GM19193 (cell line): ENCODE measurements around the gene CPB2.
A peak's percentile ranks its signal among the peaks of the same experiment; 100 is the strongest.

ENCODE experiments used
- POLR2A ChIP-seq: IDR thresholded peaks from 4 replicates; pipeline ENCODE4 v1.6.1; 2011; ENCODE audit not compliant: insufficient read depth, insufficient read length; ENCODE audit errors: extremely low read depth

Gene CPB2

DNA sequence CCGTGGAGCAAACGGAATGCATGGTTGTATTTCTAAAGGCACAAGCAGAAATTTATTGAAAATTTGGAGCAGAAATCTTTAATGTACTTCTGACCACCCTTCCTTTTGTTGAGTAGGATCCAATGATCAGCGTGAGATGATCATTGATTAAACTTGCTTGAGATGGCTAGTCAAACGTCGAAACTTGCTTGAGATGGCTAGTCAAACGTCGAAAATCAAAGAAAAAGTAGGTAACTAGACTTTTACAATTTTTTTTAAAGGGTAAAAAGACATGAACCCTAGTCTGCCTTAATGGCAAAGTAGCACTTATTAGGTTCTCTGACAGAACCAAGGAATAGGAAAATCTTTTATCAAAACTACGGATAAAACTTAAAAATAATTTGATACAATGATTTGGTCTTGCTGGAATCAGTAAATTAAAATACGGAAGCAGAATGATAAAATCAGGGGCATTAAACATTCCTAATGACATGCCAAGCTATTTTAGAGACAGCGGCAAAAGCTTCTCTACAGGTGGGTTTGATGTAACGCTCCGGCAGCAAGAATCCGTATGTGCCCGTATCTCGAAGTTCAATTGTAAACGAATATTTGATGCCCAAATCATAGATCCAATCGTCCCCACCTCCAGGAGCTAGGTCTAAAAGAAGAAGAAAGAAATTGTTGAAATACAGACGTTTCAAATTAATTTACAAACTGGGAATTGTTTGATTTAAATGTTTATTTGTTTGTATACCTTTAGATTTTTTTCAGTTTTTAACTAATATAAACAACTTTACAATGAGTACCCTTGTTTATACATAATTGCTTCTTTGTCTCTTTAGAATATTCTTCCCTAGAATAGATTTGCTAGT is 51.4 kb downstream of the CPB2 start:
- TF ChIP-seq POLR2A = no peak

DNA sequence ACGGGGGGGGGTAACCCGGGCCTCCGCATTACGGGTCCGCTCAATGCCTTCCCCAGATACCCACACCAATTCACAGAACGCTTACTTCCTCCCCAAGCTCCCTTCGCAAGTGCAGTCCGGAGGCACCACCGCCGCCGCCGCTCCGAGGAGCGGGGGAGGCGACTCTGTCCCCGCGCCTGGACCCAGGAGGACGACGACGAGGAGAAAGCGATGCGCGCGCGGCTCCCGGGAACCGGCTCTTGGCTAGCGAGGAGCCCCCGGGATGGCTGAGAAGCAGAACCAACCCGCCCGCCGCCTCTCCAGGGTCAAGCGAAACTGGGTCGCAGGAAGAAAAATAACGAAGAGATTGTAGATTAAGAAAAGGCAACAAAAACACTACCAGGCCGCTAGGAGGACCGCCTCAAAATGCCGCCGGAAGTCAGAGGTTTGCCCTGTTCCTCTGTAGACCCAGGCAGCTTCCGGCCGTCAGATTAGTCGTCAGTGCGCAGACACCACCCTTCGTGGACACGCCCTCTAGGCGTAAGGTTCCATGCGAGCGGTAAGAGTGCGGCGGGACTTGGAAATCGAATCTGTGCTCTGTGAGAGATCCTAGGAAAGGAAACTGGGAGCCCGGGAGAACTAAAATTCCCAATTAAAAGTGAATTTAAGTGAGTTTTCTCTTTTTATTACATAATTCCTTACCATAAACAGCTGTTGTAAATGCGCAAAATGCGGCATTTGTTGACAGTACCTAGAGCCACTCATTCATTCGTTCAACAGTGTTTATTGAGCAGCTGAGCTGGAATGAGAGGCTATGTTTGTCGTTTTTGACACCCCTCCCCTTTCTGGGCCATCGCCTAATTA is 52.3 kb downstream of the CPB2 start, which contains the start of gene ZC3H13:
ZC3H13 (minus strand) TSS at position 428 of the 843 bp plus-strand sequence. CDS start 7,239 bp downstream, outside the sequence.
- TF ChIP-seq POLR2A = peak; percentile 82

DNA sequence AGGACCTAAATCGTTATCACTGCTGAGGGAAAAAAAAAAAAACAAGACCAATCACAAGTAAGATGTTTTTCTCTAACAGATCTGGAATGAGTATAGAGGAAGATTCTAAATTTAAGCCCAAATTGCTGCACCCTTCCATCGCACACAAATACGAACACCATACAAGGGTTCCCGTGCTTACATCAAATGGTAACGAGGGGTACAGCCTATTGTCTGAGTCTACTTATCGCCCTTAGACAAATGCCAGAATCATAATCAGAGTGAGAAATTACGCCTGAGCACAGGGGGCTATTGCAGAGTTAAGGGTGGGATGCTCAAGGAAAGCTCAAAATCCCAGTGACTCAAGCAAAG is 52.9 kb downstream of the CPB2 start:
- no peak for TF ChIP-seq POLR2A

DNA sequence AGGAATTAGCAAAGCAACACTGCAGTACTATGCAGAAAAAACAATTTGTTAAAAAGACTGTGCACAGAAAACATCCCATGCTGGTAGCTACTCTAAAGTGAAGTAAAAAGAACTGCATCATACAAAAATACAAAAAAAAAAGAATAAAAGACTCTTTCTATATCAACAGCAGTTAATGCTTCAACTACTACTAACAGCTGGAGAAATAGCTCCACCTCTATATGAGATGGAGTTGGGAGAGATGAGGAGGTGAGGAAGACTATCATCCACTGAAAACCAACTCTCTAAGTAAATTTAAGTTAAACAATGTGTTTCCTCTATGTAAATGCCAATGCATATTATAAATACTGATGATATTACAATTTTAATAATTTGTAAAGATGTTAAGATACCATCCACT is 54.1 kb downstream of the CPB2 start:
- TF ChIP-seq POLR2A = no peak

DNA sequence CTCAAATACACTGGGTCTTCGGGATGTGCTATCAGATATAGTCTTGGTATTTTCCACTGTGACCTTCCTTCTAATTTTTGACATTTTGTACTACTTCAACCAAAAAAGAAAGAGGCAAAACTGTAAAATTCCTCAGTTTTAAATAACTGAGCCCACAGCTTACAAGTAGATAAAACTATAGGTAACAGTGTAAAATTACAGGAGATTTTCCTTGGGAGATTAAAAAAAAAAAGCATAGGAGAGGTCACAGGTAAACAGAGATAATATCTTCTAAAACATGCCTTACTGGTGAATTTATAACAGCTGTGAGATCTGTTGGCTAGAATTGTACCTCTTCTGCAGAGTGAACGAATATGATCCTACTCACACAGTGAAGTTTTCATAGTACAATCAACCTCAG is 59.4 kb downstream of the CPB2 start:
- no peak for TF ChIP-seq POLR2A

DNA sequence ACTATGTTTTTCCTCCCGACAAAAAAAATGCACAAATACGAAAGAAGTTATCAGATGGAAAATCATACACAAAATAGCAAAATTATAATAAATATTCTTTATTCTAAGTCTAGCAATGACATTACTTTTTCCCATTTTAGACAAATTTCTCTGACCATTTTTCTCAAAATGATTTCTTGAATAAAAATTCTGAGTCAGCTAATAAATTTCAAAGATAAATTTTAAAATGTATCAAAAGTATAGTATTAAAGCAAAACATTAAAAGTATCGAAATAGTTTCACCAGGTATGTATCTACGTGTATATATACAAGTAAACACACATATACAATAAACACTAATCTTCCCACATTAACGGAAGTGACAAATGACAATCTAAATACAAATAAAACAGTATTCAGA is 61.2 kb downstream of the CPB2 start:
- TF ChIP-seq POLR2A = no peak

DNA sequence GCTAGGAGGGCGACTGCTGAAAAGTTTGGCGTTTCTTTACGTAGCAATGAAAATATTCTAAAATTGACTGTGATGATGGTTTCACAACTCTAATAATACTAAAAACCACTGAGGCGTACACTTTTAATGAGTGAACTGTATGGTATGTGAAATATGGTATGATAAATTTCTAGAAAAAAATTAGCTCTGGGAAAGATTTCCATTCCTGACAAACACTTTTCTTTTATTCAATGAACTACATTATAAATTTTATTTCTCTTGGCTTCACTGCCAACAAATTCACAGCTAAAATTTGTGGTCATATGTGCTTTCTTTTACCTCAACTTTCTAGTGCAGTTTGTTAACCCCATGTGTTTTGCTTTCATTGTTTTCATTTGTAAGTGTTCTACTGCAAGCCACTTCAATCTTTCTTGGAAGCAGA is 63.4 kb downstream of the CPB2 start:
- TF ChIP-seq POLR2A = no peak

DNA sequence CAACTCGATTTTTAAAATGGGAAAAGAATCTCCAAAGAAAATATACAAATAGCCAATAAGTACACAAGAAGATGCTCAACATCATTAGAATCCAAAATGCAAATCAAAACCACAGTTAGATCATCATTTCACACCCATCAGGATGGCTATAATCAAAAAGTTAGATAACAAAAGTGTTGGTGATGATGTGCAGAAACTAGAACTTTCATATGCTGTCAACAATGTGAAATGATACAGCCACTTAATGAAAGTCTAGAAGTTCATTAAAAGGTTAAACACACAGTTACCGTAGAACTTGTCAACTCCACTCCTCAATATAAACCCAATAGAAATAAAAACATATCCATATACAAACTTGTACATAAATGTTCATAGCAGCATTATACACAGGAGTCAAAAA is 64.1 kb downstream of the CPB2 start:
- no peak for TF ChIP-seq POLR2A

DNA sequence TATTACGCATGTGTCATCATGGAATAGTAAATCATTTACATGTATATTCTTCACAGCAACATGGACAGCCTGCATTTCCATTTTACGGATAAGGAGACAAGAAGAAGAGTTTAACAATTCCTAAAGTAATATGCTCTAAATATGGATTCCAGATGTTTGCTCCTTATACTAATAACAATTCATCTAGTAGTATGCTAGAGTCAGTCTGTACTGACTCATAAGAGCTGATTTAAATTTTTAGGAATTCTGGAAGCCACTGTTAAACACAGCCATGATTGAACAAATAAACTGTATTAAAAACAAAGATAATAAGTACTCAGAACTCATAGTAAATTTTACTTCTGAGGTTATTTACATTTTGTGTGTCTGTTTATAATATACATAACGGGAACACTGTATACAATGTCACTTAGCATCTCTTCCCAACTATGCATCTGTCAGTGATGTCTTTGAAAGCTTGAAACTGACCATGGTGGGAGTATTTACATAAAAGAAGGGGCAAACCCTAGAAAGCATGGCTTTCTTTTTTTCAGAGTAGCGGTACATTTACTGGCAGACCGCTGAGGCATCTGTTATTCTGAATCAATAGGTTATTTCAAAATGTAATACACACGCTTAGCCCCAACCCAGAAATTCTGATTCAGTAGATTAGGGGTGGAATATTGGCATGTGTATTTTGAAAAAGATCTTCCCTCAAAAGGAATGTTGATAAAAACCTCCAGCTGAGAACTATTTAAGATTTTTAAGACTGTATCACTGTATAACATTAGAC is 65.2 kb downstream of the CPB2 start:
- TF ChIP-seq POLR2A = no peak

DNA sequence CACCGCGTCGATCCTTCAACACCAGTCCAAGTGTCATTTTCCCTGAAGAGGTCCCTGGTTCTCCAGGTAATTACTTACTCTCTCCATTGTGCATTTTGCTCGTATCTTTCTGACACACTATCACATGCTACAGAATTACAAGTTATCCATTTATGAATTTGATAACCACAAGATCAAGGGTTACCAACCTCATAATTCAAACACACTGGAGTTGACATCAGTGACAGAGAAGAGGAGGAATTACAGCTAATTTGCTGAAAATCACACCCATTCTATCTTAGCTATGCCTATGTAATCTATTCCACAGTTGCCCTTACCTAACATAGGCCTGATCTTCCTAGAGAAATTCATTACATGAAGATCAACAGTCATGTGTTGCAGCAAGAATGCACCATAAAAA is 66.5 kb downstream of the CPB2 start:
- no peak for TF ChIP-seq POLR2A

DNA sequence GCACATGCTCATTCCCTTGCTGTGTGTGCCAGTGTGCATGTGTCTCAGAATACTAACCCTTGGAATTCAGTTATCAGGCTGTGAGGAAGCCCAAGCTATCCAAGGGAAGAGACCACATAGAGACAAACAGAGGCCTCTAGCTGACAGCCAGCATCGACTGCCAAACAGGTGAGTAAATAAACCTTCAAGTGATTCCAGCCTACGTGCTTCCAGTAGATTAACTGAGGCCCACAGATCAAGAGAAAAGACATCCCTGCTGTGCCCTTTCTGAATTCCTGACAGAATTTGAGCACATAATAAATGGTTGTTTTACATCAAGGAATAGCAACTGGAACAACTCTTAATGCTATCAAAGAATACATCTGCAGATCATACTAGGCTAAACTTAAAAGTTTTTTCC is 69.8 kb downstream of the CPB2 start:
- no peak for TF ChIP-seq POLR2A

DNA sequence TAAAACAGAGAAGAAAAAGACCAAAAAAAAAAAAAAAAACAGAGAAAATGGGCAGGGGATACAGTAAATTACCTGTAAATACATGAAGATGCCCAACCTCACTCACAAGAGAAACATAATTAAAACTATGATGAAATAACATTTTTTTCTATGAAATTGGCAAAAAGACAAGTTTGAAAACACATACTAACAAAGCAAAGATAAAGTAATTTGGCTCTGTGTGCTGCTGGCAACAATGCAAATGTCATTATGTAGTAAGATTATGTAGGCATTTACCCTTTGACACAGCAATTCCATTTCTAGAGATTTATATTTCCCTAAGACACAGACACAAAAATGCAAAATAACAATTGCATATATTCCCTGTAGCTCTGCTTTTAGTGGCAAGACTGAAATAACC is 72.5 kb downstream of the CPB2 start:
- TF ChIP-seq POLR2A = no peak

DNA sequence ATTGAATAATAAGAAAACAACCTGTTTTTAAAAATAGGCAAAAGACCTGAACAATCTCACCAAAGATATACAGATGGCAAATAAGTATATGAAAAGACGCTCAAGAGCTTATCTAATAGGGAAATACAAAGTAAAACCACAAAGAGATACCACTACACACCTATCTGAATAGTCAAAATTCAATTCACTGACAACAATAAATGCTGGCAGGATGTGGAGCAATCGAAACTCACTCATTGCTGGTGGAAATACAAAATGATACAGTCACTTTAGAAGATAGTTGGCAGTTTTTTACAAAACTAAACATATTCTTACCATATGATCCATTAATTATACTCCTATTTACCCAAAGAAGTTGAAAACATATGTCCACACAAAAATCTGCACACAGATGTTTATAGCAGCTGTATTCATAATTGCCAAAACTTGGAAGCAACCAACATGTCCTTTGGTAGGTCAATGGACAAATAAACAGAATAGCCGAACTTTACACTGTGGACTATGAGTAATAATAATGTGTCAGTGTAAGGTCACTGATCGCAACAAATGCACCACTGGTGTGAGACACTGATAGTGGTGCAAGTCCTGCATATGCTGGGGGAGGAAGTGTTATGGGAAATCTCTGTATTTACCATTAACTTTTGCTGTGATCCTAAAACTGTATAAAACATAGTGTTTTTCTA is 73.1 kb downstream of the CPB2 start:
- no peak for TF ChIP-seq POLR2A

DNA sequence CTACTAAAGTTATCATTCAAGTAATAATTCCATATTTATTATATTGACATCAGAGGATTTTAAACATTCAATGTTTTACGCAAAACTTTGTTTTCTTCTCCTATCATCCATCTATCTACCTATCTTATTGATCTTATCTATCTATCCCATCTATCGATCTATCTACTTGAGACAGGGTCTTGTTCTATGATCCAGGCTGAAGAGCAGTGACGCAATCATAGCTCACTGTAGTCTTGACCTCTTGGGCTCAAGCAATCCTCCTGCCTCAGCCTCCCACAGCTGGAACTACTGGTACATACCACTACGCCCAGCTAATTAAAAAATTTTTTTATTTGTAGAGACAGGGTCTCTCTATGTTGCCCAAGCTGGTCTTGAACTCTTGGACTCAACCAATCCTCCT is 79.7 kb downstream of the CPB2 start:
- no peak for TF ChIP-seq POLR2A

DNA sequence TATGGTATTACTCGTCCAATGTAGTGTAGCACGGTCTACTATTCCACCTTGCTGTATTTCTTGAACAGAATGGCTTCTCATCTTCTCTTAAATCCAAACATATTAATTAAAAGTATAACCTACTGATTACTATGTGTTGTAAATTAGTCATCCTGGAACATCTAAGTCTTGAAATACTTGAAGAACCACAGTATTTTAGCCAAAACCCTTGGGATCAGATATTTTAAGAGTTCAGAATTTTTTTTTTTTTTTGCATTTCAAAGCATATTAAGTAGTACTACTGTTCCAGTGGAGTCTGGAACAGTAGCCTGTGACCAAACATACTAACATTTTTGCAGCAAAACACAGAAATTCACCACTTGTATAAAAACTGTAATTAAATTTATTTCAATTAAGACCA is 82.4 kb downstream of the CPB2 start:
- TF ChIP-seq POLR2A = no peak

DNA sequence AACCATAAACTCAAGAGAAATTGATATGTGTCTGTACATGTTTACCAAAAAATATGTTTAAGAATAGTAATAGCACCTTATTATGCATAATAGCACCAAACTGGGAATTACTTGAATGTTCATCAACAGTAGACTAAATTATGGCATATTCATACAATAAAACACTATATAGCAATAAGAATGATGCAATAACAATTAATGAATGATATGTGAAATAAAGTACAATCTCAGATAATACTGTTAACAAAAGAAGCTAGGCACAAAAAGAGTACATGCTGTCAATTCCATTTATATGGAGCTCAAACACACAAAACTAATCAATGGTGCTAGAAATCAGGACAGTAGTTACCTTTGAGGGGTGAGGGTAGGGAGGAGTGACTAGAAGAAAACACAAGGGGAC is 88.6 kb downstream of the CPB2 start:
- TF ChIP-seq POLR2A = no peak

DNA sequence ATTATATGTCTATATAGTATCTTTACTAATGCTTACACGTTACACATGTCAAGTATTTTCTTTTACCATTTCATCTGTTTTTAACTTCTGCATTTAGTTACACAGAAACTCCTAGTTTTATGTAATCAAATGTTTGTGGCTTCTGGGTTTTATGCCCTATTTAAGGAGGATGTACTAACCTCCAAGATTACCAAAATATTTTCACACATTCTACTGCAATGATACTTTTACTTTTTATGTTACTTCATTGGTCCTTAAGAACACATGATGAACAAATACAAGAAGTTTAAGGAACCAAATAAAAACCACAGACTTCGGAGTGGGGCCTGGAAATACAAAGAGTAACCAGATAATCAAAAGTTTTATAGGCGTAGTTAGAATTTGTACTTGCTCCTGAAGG is 89.5 kb downstream of the CPB2 start:
- no peak for TF ChIP-seq POLR2A
